Esophagus squamous epithelium (tissue), 5 donors: Measurements from ENCODE around the gene CNIH2. TPM values are rescaled to one million over a fixed set of nuclear protein-coding genes. Genes with fewer than 3 reads are reported as not detected.

Experiments used
- DNase-seq: peaks from one replicate; lab custom pipeline; 2025; lab: John Stamatoyannopoulos, UW
- H3K27ac ChIP-seq, 4 donors: fragments of 200-600 bp; sonication (generic); one replicate each; pipeline ENCODE4 v1.5.1; 2016 to 2019; ENCODE audit warnings: mild to moderate bottlenecking in 1 of 4
- H3K27me3 ChIP-seq, 4 donors: fragments of 200-600 bp; sonication (generic); 1 replicate in 3 of 4; 2 replicates in 1 of 4; pipeline versions ENCODE4 v1.5.1 to v1.6.0; 2017 to 2021; ENCODE audit warnings: antibody characterized with exemption in 1 of 4
- H3K36me3 ChIP-seq, 3 donors: fragments of 200-600 bp; sonication (generic); one replicate each; pipeline ENCODE4 v1.5.1; 2016 to 2019
- H3K4me1 ChIP-seq, 3 donors: fragments of 200-600 bp; sonication (generic); one replicate each; pipeline ENCODE4 v1.5.1; 2017 to 2019
- H3K4me3 ChIP-seq, 4 donors: fragments of 200-600 bp; sonication (generic); 1 replicate in 3 of 4; 2 replicates in 1 of 4; pipeline ENCODE4 v1.5.1; 2016 to 2019; ENCODE audit warnings: mild to moderate bottlenecking in 2 of 4, moderate library complexity in 1 of 4
- H3K9me3 ChIP-seq, 3 donors: fragments of 200-600 bp; sonication (generic); one replicate each; pipeline ENCODE4 v1.5.1; 2016 to 2019
- POLR2A ChIP-seq, 4 donors: fragments of 450-650 bp; IDR thresholded peaks; one replicate each; pipeline ENCODE4 v1.6.1; 2017; ENCODE audit warnings: antibody characterized with exemption in 4 of 4, mild to moderate bottlenecking in 4 of 4, moderate library complexity in 3 of 4
- WGBS, 2 donors: methylation state at CpG; one replicate each; pipeline ENCODE4 v1.1.5; 2018; 5-methylcytosine and 5-hydroxymethylcytosine counted together
- intact Hi-C: fragments of 100-400 bp; cut with DNase I; formaldehyde crosslinking; loops from one replicate; pipeline ENCODE4 v1.15.0; 2022
- total RNA-seq, 4 donors: library from RNA; depleted of rRNA; stranded (reverse); fragments of >200 nt; gene quantifications; one replicate each; pipeline ENCODE4 v1.1.0, GENCODE V29; 2016
- TF ChIP-seq, protein P1 (sequence below), 6 experiments: fragments of 450-650 bp in 4 of 6; fragments of 200-600 bp in 2 of 6; sonication (generic) in 2 of 6; IDR thresholded peaks; one replicate each; pipeline ENCODE4 v1.5.1; 2016 to 2019; ENCODE audit warnings: antibody characterized with exemption in 6 of 6, mild to moderate bottlenecking in 4 of 6, moderate library complexity in 4 of 6
- donor health status: DM: yes; HTN: yes; CAD: no.

Gene CNIH2
- total RNA-seq, 4 donors from 2014 or later: 0.48 to 0.70 TPM; not detected in 2

DNA sequence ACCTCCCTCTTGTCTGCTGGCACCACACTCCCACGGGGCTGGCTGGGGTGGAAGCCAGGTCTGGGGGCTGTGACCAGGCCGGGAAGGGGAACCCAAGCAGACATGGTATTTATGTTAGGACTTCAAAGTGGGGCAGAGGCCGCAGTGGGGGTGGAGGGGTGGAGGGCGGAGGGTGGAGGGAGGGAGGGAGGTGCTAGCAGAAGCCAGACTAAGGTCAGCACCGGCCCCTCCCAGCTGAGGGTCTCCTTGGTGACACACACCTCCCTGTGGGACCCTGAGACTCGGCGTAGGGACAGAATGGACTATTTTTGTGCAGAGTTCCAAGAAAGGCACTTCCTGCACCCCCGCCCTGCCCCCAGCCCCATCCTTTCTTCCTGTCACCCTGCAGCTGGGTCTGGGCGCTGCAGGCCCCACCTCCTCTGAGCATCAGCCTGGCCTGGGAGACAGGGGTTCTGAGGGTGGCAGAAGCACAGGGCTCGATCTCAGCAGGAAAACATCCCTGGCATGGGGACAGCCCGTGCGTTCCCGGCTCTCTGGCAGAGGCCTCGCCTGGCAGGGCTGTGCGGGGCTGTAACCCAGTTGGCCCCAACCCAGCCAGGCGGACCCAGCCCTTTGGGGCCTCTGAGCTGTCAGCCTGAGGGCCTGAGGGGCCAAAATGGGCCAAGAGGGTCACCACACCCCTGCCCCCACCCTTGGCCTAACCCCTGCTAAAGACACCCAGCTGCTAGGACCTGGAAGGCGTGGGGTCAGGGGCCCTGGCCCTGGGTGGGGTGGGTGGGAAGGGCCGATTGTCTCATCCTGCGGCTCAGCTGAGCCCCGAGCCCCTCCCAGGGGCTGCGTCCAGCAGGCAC is 48.5 kb downstream of the CNIH2 start:
- H3K27me3 ChIP-seq: no peaks in the 10 kb centered on the region
- H3K27ac ChIP-seq: peak overlapping the region; percentile 49 to 88 (median 72)
- peaks cover 24 to 54% (median 29%) of the 10 kb centered on the region in 3 donors for H3K4me1 ChIP-seq
- H3K4me3 ChIP-seq: no peak overlapping the region
- intact Hi-C loops: no loop called here
- peaks cover 0 to 8% (median 0%) of the 10 kb centered on the region in 3 donors for H3K36me3 ChIP-seq
- WGBS, 2 donors: 38 to 40% methylated on average over 1 to 12 of the region's 21 CpGs
- H3K9me3 ChIP-seq: no peaks in the 10 kb centered on the region
- no peak for DNase-seq
- TF ChIP-seq, protein P1, sequence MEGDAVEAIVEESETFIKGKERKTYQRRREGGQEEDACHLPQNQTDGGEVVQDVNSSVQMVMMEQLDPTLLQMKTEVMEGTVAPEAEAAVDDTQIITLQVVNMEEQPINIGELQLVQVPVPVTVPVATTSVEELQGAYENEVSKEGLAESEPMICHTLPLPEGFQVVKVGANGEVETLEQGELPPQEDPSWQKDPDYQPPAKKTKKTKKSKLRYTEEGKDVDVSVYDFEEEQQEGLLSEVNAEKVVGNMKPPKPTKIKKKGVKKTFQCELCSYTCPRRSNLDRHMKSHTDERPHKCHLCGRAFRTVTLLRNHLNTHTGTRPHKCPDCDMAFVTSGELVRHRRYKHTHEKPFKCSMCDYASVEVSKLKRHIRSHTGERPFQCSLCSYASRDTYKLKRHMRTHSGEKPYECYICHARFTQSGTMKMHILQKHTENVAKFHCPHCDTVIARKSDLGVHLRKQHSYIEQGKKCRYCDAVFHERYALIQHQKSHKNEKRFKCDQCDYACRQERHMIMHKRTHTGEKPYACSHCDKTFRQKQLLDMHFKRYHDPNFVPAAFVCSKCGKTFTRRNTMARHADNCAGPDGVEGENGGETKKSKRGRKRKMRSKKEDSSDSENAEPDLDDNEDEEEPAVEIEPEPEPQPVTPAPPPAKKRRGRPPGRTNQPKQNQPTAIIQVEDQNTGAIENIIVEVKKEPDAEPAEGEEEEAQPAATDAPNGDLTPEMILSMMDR (IDR thresholded peaks at IDR 0.05): no peak

DNA sequence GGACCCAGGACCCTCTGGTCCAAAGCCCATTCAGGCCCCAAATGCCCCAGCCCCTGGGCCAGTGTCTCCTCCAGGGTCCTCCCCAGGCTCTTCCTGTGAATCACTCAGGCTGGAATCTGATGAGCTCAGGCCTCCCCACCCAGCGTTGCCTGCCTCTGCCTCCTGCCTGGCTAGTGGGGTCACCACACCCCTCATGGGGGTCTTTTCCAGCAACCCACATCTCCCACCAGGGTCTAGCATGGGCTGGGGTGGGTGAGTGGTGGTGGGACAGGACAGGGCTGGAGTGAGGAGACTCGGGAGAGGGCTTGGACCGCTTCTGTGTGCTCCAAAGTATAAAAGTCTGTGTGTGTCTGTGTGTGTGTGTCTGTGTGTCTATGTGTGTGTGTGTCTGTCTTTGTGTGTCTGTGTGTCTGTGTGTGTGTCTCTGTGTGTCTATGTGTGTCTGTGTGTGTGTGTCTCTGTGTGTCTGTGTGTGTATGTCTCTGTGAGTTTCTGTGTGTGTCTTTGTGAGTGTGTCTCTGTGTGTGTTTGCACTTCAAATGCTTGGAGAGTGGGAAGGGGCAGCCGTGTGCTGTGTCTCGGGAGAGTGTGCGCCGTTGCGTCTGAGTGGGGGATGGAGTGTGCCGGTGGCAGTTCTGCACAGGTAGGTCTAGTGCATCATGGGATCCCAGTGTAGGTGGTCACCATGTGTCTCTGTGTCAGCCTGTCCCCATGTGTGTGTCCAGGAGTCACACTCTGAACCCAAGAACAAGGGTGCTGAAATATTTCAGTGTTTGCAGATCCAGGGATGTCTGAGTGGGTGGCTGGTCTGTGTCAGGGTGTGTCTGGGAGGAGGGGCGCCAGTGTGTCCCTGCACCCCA is 49.4 kb downstream of the CNIH2 start:
- no peaks in the 10 kb centered on the region for H3K9me3 ChIP-seq
- WGBS, 2 donors: 42 to 47% methylated on average over 2 to 3 of the region's 10 CpGs
- intact Hi-C loops: no loop called here

DNA sequence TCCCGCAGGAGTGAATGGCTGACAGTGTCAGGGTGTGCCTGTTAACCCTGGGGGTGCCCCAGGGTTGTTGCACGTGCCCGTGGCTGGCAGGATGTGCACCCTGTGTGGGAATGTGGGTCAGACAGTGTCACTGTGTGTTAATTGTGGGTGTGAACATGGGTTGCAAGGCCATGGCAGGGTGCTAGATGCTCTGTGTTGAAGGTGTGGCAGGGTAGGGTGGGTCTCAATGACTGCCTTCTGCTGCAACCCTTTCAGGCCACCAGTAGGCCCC is 50.0 kb downstream of the CNIH2 start:
- intact Hi-C loops: no loop called here
- 0 to 20% methylated on average over 1 to 3 of the region's 3 CpGs for WGBS, 2 donors
- no peak for DNase-seq
- no peak for TF ChIP-seq POLR2A (IDR thresholded peaks at IDR 0.05)
- TF ChIP-seq, protein P1 (IDR thresholded peaks at IDR 0.05): no peak
- peaks cover 5 to 22% (median 11%) of the 10 kb centered on the region in 3 donors for H3K36me3 ChIP-seq
- no peaks in the 10 kb centered on the region for H3K9me3 ChIP-seq
- H3K27ac ChIP-seq: peak overlapping the region in 3 of 4 donors; percentile 17 to 88 (median 29)
- H3K4me1 ChIP-seq: peaks cover 24 to 49% (median 29%) of the 10 kb centered on the region in 3 donors
- no peaks in the 10 kb centered on the region for H3K27me3 ChIP-seq
- H3K4me3 ChIP-seq: no peak overlapping the region

More for the DNA sequence above, 49.4 kb downstream of the CNIH2 start:
- Histone ChIP-seq H3K27me3 (no peaks in the 10 kb centered on the region), H3K4me1 (peaks cover 24 to 49% (median 29%) of the 10 kb centered on the region in 3 donors), H3K4me3 (no peak overlapping the region), H3K36me3 (peaks cover 1 to 17% (median 5%) of the 10 kb centered on the region in 3 donors), H3K27ac (peak overlapping the region; percentile 49 to 88 (median 72))
- DNase-seq: no peak
- TF ChIP-seq POLR2A (IDR thresholded peaks at IDR 0.05): no peak
- TF ChIP-seq, protein P1 (IDR thresholded peaks at IDR 0.05): no peak

DNA sequence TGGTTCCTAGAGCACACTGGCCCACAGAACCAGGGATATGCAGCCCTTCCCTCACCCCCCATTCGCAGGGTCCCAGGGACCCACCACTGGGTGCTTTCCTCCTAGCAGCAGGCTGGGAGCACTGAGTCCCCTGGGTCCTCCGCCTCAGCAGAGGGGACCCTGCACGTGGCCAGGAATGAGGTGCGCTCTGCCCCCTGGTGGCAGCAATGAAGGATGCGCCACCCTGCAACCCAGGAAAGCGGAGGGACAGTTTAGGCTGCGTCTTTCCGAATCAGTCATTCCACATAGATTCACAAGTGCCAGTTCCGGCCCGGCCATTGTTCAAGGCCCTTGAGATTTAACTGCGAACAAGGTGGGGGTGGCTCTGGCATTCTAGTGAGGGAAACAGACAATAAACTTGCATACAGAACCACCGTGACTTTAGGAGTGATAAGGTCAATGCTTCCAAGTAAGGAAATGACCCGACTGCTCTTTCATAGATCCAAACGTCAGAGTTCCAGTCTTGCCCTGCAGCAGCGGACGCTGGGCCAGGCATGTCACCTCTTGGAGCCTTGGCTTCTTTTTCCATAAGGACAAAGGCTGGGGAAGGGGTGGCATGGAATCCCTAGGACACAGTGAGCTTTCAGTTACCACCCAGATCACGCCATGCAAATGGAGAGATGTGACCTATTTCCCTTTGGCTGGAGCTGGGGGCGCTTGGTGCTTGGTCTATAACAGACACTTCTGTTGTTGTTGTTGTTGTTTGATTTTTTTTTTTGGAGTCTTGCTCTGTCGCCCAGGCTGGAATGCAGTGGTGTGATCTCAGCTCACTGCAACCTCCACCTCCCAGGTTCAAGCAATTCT is 50.5 kb downstream of the CNIH2 start:
- Histone ChIP-seq H3K27me3 (no peaks in the 10 kb centered on the region), H3K27ac (peak overlapping the region in 3 of 4 donors; percentile 17 to 88 (median 29)), H3K4me1 (peaks cover 24 to 53% (median 29%) of the 10 kb centered on the region in 3 donors), H3K4me3 (peak overlapping the region in 1 of 4 donors; percentile 43), H3K9me3 (no peaks in the 10 kb centered on the region), H3K36me3 (peaks cover 10 to 28% (median 15%) of the 10 kb centered on the region in 3 donors)
- TF ChIP-seq, protein P1 (IDR thresholded peaks at IDR 0.05): peak; percentile 90 to 98 (median 96)
- TF ChIP-seq POLR2A (IDR thresholded peaks at IDR 0.05): no peak
- WGBS, 2 donors: 14% methylated on average over 11 to 15 of the region's 19 CpGs
- DNase-seq: no peak
- intact Hi-C loops: no loop called here
